ENCODE data around the gene ALX4.

Gene ALX4

DNA sequence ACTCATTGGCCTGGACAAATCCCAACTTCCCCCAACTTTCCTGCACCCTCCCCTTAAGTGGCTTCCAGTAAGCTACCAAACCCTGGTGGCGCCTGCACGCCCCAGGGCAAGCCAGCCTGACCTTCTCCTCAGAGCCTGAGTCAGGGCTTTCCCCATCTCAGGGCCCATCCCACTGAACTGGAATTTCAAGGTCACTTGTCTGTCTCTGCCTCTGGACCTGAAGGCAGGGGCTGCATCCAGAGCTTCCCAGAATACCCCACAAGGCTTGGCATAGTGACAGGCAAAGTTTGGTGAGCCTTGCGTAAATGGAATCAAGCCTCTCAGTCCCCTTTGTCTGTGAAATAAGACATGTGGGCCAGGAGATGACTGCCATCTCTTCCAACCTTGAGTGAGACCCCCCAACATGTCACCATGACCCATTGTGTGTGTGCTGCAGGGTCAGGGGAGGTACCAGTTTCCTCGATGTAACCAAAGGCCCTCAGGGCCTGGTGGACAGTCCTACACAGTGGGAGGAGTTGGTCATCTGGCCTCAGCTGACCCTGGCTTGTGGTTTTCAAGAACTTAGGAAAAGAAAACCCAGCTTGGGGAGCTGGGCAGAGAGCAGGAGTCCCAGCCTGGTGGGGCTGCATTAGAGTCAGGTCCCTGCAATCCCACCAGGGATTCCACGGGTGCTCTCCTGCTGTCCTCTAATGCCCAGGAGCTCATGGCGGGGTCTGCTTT, 8.9 kb downstream of the ALX4 start:
- TF ChIP-seq CTCF (IDR thresholded peaks at IDR 0.05): no peak

DNA sequence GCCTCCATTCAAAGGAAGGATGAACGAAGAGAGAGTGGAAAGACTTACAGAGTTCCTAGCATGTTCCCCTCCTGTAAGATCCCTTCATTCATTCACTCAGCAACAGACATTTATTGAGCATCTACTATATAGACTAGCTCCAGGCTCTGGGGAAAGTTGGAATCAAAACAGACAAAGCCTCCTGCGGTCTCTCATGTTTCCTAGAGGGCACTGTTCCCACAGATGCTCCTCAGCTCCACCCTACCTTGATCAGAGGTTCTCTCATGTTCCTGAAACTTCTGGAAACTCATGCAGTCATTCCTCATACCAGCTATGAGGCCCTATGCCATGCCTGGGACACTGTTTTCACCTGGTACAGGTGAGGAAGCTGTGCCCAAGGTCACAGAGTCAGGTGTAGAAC, 11.1 kb downstream of the ALX4 start:
- TF ChIP-seq CTCF (IDR thresholded peaks at IDR 0.05): no peak

DNA sequence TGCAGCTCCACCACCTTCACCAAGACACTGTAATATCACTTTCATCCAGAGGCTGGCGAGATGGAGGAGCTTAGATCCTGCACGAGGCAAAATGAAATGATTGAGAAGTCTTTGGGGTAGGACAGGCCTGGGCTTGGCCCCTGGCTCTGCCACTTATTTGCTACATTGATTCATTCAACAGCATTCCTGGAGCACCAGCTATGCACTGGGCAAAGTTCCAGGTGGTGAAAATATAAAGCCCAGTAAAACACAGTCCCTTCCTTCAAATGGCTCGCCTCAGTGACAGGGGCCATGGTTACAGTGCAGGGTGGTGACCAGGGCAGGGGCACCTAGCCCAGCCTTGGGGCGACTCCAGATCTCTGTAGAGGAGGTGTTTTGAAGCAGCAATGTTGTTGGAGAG, 19.7 kb downstream of the ALX4 start:
- TF ChIP-seq CTCF (IDR thresholded peaks at IDR 0.05): no peak

DNA sequence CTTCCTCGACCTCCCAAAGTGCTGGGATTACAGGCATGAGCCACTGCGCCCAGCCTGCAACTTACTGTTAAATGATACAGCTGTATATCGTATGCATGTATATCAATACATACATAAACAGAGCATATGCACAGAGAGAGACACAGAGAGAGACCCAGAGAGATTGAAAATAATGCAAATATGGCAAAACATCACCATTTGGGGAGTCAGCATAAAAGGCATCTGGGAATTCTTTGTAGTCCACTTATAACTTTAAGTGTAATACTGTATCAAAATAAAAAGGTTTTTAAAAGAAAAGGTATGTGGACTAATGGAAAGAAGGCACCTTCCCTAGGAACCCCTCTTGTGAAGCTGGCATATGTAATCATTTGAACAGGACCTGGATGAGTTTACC, 21.8 kb downstream of the ALX4 start:
- TF ChIP-seq CTCF (IDR thresholded peaks at IDR 0.05): no peak

DNA sequence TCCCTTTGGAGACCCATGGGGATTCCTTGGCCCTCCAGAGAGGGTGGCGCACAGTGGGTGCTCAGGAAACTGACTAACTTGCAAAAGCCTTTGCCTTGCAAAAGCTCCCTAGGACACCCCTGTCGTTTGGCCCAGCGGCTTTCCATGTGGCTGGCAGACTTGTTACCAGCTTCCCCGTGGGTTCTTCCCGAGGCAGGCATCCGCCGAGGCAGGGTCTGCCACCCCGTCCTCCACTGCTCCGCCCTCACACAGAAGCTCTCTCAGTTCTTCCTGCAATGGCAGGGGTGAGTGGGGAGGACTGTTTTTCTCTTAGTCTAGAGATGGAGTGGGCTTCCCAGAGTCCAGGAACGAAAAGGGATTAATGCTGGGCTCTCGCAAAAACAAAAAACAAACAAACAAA, 23.0 kb downstream of the ALX4 start:
- no peak for TF ChIP-seq CTCF (IDR thresholded peaks at IDR 0.05)

DNA sequence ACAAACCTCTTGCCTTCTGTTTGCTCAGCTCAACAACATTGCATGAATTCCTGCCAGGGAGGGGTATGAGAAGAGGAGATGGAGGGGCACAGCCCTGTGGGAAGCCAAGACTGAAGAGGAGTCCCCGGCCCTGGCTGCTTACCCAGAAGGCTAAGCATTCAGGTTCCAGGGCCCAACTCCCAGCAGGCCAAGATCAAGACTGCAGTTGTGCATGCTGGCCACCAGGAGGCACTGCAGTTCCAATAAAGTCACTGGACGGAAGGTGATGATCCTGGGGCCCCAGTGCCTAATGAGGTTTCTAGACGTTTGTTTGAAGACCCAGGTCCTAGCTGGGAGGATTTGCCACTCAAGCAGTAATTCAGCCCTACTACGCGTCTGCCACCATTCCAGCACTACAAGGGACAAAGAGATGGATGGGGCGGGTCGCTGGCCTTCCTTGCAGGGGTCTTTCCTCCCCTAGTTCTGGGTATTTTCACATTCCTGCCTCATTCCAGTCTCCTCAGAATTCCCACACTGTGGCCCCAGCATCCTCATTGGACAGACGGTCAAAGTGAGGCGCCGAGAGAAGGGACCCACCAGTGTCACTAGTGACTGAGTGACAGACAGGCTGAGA, 23.6 kb downstream of the ALX4 start:
- peak; percentile 96 for TF ChIP-seq CTCF (IDR thresholded peaks at IDR 0.05)

DNA sequence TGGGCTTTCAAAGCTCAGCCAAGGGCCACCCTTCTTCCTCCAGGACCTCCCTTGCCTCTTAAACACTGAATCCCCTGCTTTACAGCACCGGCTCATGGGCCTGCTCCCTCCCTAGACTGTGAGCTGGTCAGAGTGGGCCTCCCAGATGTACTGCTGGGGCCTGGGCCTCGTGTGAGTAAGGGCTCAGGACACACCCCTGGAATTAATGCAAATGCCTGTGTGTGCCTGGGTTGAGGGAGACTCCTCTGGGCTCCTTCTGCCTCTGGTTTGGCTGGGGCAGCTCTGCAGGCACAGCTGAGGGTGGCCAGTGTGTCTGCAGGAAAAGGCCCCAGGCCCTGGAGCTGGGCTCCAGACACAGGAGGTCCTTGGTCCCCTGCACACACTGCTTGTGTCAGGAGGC, 24.2 kb downstream of the ALX4 start:
- TF ChIP-seq CTCF (IDR thresholded peaks at IDR 0.05): no peak
